Measurements from ENCODE around the gene CHST15. TPM values are rescaled to one million over a fixed set of nuclear protein-coding genes. Genes with fewer than 3 reads are reported as not detected.

Gene CHST15
- total RNA-seq, 2 experiments from 2014 or later: not detected

GRCh38 chr10:124005991-124006392 is 87.4 kb downstream of the CHST15 start:
- CTCF ChIA-PET: no interaction called here
- POLR2A ChIA-PET: no interaction called here

DNA sequence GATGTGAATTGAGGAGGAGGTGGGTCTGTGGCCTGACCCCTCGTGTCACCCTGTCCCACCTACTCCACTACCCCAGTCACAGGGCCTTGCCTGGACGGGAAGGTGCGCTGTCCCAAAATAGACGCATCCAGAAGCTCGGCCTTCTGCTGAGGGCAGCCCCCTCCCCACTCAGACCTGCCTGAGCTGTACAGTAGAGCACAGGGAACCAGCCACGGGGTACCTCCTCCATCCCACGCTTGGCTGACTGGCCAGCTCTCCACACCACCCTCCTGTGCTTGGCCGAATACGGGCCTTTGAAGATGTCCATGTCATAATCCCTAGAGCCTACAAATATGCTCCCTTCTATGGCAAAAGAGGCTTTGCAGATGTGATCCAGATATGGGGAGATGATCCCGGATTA is 88.3 kb downstream of the CHST15 start:
- CTCF ChIA-PET: interaction anchor here (1.3 kb wide), 1 partner anchor 384 kb away, joined by 3 read pairs; no protein-coding TSS in a partner anchor
- POLR2A ChIA-PET: no interaction called here

DNA sequence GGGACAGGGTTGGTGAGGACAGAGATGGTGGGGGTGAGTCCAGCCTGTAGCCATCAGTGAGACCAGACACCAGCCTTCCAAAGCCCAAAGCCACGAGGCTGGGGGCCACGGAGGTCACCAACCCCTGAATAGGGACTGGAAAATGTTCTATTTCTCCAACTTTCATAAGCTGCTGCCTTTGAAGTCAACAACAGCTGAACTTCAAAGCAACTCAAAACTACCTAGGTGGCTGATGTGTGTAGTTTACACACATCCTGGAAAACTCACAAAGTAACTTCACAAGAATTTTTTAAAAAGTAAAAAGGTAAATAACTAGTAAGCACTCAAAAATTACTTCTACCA is 88.8 kb downstream of the CHST15 start:
- POLR2A ChIA-PET: no interaction called here
- CTCF ChIA-PET: interaction anchor here (1.3 kb wide), 1 partner anchor 384 kb away, joined by 3 read pairs; no protein-coding TSS in a partner anchor

DNA sequence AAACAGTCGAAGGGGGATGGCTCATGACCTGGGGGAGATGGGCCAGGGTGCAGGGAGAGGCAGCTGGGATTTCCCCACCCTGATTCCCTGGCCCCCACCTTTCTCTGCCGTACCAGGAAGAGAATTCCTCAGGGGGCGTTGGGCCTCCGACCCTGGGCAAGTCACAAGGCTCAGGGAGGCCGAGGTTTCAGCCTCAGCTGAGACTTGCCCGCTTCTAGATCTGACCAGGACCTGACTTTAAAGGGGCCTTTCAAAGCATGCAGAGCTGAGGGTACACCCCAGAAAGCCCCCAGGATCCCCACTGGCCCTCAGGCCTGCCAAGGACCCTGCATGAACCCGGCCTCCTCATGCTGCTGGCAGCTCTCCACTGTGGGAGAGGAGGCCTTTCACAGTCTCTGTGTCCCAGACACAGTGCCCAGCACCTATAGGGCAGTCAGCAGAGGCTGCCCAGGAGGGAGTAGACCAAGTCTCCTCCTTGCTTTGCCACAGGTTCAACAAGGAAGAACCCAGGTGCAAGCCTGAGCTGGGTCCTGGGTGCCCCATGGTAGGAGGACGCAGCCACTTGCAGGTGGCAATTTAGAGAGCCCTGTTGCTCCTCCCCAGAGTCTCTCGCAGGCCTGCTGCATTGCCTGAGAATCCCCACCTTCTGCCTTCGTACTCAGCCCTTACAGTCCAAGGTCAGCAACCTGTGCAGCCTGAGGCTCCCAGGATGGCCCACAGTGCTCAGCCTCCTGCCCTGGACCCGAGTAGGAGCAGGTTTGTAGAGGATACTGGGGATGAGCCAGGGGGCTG is 89.3 kb downstream of the CHST15 start:
- CTCF ChIA-PET: interaction anchor here (1.3 to 2.3 kb wide), 2 partner anchors 9 to 385 kb away, joined by 3 to 10 read pairs; no protein-coding TSS in a partner anchor
- POLR2A ChIA-PET: no interaction called here

DNA sequence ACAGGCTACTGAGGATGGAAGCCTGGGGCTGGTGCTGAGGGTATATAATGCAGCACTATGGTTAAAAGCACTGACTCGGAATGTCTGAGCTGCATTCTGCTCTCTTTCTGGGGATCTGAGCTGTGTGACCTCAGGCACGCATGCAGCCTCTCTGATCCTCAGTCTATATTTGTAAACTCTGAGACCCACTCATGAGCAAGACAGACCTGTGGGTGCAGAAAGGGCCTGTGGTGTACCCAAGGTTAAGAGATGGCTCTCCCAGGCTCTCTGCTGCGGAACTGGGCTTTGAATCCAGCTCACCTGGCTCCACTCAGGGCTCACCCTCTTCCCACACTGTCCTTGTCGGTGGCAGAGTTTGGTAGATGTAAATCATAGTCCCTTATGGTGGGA is 89.9 kb downstream of the CHST15 start:
- POLR2A ChIA-PET: no interaction called here
- CTCF ChIA-PET: interaction anchor here (2.3 kb wide), 1 partner anchor 9 kb away, joined by 10 read pairs; no protein-coding TSS in a partner anchor

GRCh38 chr10:124003070-124003419 is 90.4 kb downstream of the CHST15 start:
- CTCF ChIA-PET: interaction anchor here (2.3 kb wide), 1 partner anchor 8 kb away, joined by 10 read pairs; no protein-coding TSS in a partner anchor

DNA sequence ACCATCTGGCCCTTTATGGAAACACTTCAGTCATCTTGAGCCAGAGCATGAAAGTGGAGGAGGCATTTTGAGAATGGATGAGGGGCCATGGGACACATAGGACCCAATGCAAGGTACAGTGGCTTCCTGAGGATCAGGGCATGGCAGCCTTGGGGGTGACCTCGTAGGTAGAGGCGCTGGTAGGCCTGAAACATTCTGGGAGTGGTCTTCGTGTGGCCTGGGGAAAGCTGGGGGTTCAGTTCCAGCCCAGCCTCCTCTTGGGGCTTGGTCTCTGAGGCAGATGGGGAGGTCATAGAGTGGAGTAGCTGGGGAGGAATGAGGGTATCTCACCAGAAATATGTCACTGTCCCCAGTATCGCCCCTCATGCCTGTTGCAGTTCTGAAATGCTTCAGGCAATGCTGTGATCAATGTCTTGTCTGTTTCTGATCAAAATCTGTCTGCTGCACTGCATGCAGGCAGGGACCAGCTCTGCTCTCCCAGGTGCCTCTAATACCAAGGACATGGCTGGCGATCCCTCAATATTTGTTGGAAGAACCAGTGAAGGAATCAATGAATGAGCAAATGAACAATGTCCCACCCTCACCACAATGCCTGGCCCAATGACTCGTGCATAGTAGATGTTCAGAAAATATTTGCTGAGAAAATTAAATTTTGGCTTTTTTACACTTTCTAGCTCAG is 90.9 kb downstream of the CHST15 start:
- ChIA-PET POLR2A (no interaction called here), CTCF (interaction anchor here (2.3 kb wide), 1 partner anchor 8 kb away, joined by 10 read pairs; no protein-coding TSS in a partner anchor)

More at GRCh38 chr10:124003070-124003419, 90.4 kb downstream of the CHST15 start:
- POLR2A ChIA-PET: no interaction called here

- CTCF ChIA-PET: no interaction called here
- POLR2A ChIA-PET: no interaction called here
Measured at GRCh38 chr10:124001391-124002148, 91.8 kb downstream of the CHST15 start.

- ChIA-PET CTCF (interaction anchor here (0.7 kb wide), 1 partner anchor 388 kb away, joined by 3 read pairs; no protein-coding TSS in a partner anchor), POLR2A (no interaction called here)
Measured at GRCh38 chr10:124000792-124001201, 92.6 kb downstream of the CHST15 start.

DNA sequence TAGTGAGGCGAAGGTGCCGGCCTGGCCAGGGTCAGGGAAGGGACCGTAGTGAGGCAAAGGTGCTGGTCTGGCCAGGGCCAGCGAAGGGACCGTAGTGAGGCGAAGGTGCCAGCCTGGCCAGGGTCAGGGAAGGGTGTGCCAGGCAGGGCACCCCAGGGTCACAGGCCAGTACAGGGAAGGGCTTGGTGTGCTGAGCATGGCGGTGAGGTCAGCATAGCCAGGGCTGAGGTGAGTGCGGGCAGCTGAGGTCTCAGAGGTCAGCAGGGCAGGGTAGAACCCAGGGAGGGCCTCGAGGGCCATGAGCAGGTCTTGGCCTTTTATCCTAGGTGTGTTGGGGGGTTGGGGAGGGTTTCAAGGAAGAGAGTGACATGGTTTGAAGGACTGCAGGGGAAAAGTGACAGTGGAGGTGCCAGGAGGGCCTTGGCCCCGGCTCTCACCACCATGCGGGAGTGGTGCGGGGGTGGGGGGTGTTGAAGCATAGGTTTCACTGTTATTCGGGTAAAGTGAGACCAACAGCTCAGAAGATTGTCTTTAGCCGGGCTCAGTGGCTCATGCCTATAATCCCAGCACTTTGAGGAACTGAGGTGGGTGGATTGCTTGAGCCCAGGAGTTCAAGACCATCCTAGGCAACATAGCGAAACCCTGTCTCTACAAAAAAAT is 93.3 kb downstream of the CHST15 start:
- ChIA-PET CTCF (interaction anchor here (0.7 kb wide), 1 partner anchor 389 kb away, joined by 3 read pairs; no protein-coding TSS in a partner anchor), POLR2A (no interaction called here)

GRCh38 chr10:123999261-123999660 is 94.1 kb downstream of the CHST15 start:
- ChIA-PET CTCF (interaction anchor here (5.7 kb wide), 1 partner anchor 390 kb away, joined by 94 read pairs; no protein-coding TSS in a partner anchor), POLR2A (no interaction called here)

- CTCF ChIA-PET: interaction anchor here (0.8 to 5.7 kb wide), 2 partner anchors 391 to 405 kb away, joined by 3 to 94 read pairs; no protein-coding TSS in a partner anchor
- POLR2A ChIA-PET: no interaction called here
Measured at GRCh38 chr10:123998197-123999141, 94.9 kb downstream of the CHST15 start.

- CTCF ChIA-PET: interaction anchor here (0.6 to 5.7 kb wide), 3 partner anchors 212 to 406 kb away, joined by 3 to 94 read pairs (median 3); no protein-coding TSS in a partner anchor
- POLR2A ChIA-PET: no interaction called here
Measured at GRCh38 chr10:123997486-123998196, 95.8 kb downstream of the CHST15 start.

DNA sequence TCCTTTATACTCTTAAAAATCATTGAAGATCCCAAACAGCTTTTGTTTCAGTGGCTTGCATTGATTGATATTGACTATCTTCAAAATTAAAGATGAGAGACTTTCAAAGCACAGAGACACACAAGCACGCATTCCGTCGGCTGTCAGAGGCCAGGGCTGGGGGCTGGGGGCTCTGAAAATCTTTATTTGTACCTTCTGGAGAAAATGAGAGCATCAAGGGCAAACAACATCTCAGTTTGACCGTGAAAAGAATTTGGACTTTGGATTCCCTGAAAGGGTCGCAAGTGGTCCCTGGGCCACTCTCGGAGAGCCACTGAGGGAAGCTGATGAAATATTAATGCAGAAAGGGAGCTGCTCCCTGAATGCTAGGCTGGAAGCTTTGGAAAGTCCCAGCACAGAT is 96.4 kb downstream of the CHST15 start:
- POLR2A ChIA-PET: no interaction called here
- CTCF ChIA-PET: interaction anchor here (0.6 to 5.7 kb wide), 2 partner anchors 212 to 392 kb away, joined by 3 to 94 read pairs; no protein-coding TSS in a partner anchor

GRCh38 chr10:123996302-123996701 is 97.1 kb downstream of the CHST15 start:
- POLR2A ChIA-PET: no interaction called here
- CTCF ChIA-PET: interaction anchor here (0.6 to 5.7 kb wide), 2 partner anchors 393 to 407 kb away, joined by 3 to 94 read pairs; no protein-coding TSS in a partner anchor

DNA sequence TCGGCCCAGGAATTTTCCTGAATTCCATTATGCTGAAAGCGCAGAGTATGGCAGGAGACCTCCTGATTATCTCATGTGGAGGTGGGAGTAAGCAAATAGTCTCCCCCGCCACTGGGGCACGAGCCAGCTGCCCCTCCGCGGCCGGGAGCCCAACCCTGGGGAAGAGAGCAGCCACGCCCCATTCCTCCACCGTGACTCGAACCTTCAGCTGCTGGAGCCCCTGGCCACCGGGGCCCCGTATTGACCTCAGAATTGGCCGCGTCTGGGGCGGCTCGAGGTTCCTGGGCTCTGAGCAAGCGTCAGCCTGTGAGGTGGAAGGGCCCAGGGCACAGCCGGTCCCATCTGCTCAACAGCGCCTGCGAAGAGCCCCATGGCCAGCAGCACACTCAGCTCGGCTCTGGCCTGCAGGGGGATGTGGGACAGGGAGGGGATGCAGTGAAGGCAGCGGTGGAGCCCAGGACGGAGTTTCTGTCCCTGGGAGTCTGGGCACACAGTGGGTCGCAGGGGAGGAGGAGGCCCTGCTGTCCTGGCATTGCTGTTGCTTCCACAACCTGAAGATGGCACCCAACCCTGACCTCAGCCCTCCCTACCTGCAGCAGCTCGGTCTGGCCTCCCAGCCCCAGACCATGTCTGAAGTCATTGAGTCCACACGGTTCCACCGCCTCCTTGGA is 97.8 kb downstream of the CHST15 start:
- ChIA-PET POLR2A (no interaction called here), CTCF (interaction anchor here (0.6 to 5.7 kb wide), 7 partner anchors 8 to 408 kb away, joined by 3 to 94 read pairs (median 4); no protein-coding TSS in a partner anchor)

DNA sequence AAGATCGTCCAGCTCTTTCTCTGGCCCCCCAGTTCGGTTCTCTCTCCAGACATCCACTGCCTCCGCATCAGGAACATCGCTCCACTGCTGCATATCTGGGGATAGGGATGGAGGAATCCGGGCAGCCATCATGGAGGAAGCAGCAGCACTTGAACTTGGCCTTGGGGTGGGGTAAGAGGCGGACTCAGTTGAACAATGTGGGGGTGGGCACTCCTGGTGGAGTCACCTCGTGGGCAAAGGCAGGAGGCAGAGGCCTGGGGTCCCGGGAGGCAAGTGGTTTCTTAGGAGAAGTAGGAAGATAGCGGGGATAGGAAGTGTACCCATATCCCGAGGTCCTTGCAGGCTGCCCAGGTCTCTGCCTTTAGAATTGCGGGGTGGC is 98.3 kb downstream of the CHST15 start:
- POLR2A ChIA-PET: no interaction called here
- CTCF ChIA-PET: interaction anchor here (0.8 to 5.7 kb wide), 15 partner anchors 8 to 997 kb away, joined by 3 to 94 read pairs (median 4); no protein-coding TSS in a partner anchor
